ENCODE data around the gene MYPOP.

DNA sequence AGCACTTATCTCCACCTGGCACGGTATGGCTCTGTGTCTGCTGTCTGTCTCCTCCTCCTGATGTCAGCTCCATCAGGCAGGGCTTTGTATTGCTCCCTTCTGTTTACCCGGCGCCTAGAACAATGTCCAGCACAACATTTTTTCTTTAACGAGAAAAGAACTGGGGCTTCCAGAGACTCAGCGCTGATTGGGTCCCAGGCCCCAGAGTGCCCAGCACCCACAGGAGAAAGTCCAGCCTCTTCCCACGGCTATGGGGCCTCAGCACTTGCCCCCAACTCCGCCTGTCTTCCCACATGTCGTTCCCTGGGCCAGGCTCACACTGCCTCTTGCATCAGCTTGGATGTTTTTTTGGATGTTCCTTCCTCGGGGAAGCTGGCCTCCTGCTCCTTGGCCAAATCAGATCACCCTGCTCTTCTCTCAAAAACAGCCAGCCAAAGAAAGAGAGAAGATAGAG is 6.9 kb downstream of the MYPOP start:
- TF ChIP-seq POLR2A (IDR thresholded peaks at IDR 0.05), result no peak
- TF ChIP-seq, protein P1, sequence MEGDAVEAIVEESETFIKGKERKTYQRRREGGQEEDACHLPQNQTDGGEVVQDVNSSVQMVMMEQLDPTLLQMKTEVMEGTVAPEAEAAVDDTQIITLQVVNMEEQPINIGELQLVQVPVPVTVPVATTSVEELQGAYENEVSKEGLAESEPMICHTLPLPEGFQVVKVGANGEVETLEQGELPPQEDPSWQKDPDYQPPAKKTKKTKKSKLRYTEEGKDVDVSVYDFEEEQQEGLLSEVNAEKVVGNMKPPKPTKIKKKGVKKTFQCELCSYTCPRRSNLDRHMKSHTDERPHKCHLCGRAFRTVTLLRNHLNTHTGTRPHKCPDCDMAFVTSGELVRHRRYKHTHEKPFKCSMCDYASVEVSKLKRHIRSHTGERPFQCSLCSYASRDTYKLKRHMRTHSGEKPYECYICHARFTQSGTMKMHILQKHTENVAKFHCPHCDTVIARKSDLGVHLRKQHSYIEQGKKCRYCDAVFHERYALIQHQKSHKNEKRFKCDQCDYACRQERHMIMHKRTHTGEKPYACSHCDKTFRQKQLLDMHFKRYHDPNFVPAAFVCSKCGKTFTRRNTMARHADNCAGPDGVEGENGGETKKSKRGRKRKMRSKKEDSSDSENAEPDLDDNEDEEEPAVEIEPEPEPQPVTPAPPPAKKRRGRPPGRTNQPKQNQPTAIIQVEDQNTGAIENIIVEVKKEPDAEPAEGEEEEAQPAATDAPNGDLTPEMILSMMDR (IDR thresholded peaks at IDR 0.05), result no peak
